OCI-LY7 (cell line): ENCODE measurements around the gene KMT2A.

Experiments used
- CTCF ChIP-seq: fragments of 200-600 bp; sonication (generic); conservative IDR thresholded peaks from 2 replicates; pipeline ENCODE4 v1.5.1; 2014; ENCODE audit warnings: mild to moderate bottlenecking, antibody characterized with exemption, low read length, moderate library complexity, mixed read lengths
- EZH2phosphoT487 ChIP-seq: fragments of 200-600 bp; sonication (generic); IDR thresholded peaks from 2 replicates; pipeline ENCODE4 v1.6.1; 2018; ENCODE audit warnings: low read depth, borderline replicate concordance, mild to moderate bottlenecking, mixed run types, antibody characterized with exemption, low read length, moderate library complexity, mixed read lengths

GRCh38 chr11:118411530-118411929 lies 24.8 kb upstream of the KMT2A start:
- TF ChIP-seq CTCF (no peak), EZH2phosphoT487 (no peak)
